ENCODE results near the gene TBC1D2B.

- no peak for TF ChIP-seq CTCF (IDR thresholded peaks at IDR 0.05; ENCODE audit: low read depth, low read length, missing input control)
- no peak for TF ChIP-seq JUND (IDR thresholded peaks at IDR 0.05)
- no peak for TF ChIP-seq RXRA (IDR thresholded peaks at IDR 0.05)
- no peak for TF ChIP-seq EGR1 (IDR thresholded peaks at IDR 0.05; ENCODE audit: low read depth in 2 of 2)
- TF ChIP-seq TAF1 (conservative IDR thresholded peaks at IDR 0.05), result no peak
- TF ChIP-seq SP1 (IDR thresholded peaks at IDR 0.05), result no peak
These were observed 15.9 kb upstream of the TBC1D2B start for GRCh38 chr15:78093242-78094020.

All from liver (tissue), 3 donors.